BJ (cell line): ENCODE data around the gene FBRSL1. TPM values are rescaled to one million over a fixed set of nuclear protein-coding genes. Genes with fewer than 3 reads are reported as not detected.

Experiments
- CTCF ChIA-PET: fragments of 350-600 bp; formaldehyde crosslinking; extraction: SDS; loops from one replicate; lab custom pipeline; 2021; ENCODE audit warnings: antibody characterized with exemption, inconsistent platforms; lab: Yijun Ruan, JAX
- POLR2A ChIA-PET: fragments of 300-600 bp; sonication (Branson Sonifier 250); formaldehyde crosslinking; extraction: SDS; loops from one replicate; lab custom pipeline; 2021; ENCODE audit warnings: antibody characterized with exemption; lab: Charles Lee
- DNase-seq: peaks from one replicate; pipeline ENCODE4 v3.0.0-alpha.2; 2011; ENCODE audit warnings: low read depth
- H3K27me3 ChIP-seq: 2 replicates; pipeline ENCODE4 v1.6.0; 2011; ENCODE audit warnings: low read length; ENCODE audit not compliant: control insufficient read depth, insufficient read depth
- H3K36me3 ChIP-seq: 2 replicates; pipeline ENCODE4 v1.5.1; 2011; ENCODE audit warnings: low read length; ENCODE audit not compliant: control insufficient read depth, insufficient read depth
- H3K4me3 ChIP-seq: 2 replicates; pipeline ENCODE4 v1.5.1; 2011; ENCODE audit warnings: low read depth, mild to moderate bottlenecking, control low read depth, low read length
- CTCF ChIP-seq: IDR thresholded peaks from 2 replicates; pipeline ENCODE4 v1.5.1; 2011; ENCODE audit warnings: low read depth, mild to moderate bottlenecking, control low read depth, inconsistent platforms, low read length, moderate library complexity; ENCODE audit not compliant: insufficient read depth
- polyA plus RNA-seq: library from polyadenylated mRNA; depleted of rRNA; stranded (reverse); fragments of >200 nt; gene quantifications from 2 replicates; pipeline ENCODE4 v1.2.3, GENCODE V29; 2011

The FBRSL1 gene
- polyA plus RNA-seq, 1 experiment = 1.4 TPM

GRCh38 chr12:132478433-132478803, 11.5 kb upstream of the FBRSL1 start:
- Histone ChIP-seq H3K27me3 (peaks cover 8% of the 10 kb centered on the region), H3K4me3 (no peak overlapping the region), H3K36me3 (no peaks in the 10 kb centered on the region)
- DNase-seq = no peak
- TF ChIP-seq CTCF = no peak
- CTCF ChIA-PET = interaction anchor here (1.1 kb wide), 1 partner anchor 32 kb away, joined by 3 read pairs; no protein-coding TSS in a partner anchor
- POLR2A ChIA-PET = no interaction called here

GRCh38 chr12:132478845-132479244, 11.1 kb upstream of the FBRSL1 start:
- no peak for DNase-seq
- ChIA-PET POLR2A (no interaction called here), CTCF (interaction anchor here (1.1 to 1.9 kb wide), 2 partner anchors 33 to 64 kb away, joined by 3 to 4 read pairs; no protein-coding TSS in a partner anchor)

GRCh38 chr12:132479291-132479690, 10.7 kb upstream of the FBRSL1 start:
- peaks cover 8% of the 10 kb centered on the region for H3K27me3 ChIP-seq
- no peak overlapping the region for H3K4me3 ChIP-seq
- ChIA-PET POLR2A (no interaction called here), CTCF (interaction anchor here (1.1 to 1.9 kb wide), 2 partner anchors 33 to 64 kb away, joined by 3 to 4 read pairs; no protein-coding TSS in a partner anchor)
- H3K36me3 ChIP-seq = no peaks in the 10 kb centered on the region
- TF ChIP-seq CTCF = no peak
- no peak for DNase-seq

More at GRCh38 chr12:132478845-132479244, 11.1 kb upstream of the FBRSL1 start:
- TF ChIP-seq CTCF = 0 out of 2 replicates have a peak, but pooled peaks have one; percentile 14
- no peak overlapping the region for H3K4me3 ChIP-seq
- H3K27me3 ChIP-seq = peaks cover 8% of the 10 kb centered on the region
- no peaks in the 10 kb centered on the region for H3K36me3 ChIP-seq

- CTCF ChIA-PET = interaction anchor here (1.9 kb wide), 1 partner anchor 65 kb away, joined by 4 read pairs; no protein-coding TSS in a partner anchor
- POLR2A ChIA-PET = no interaction called here
- DNase-seq = no peak
- no peak for TF ChIP-seq CTCF
- peaks cover 8% of the 10 kb centered on the region for H3K27me3 ChIP-seq
- H3K36me3 ChIP-seq = no peaks in the 10 kb centered on the region
- no peak overlapping the region for H3K4me3 ChIP-seq
Measured at GRCh38 chr12:132479938-132480622, 9.9 kb upstream of the FBRSL1 start.

- no peaks in the 10 kb centered on the region for H3K36me3 ChIP-seq
- H3K27me3 ChIP-seq = peaks cover 8% of the 10 kb centered on the region
- no peak for DNase-seq
- POLR2A ChIA-PET = no interaction called here
- no peak overlapping the region for H3K4me3 ChIP-seq
- TF ChIP-seq CTCF = no peak
- CTCF ChIA-PET = interaction anchor here (1.9 kb wide), 1 partner anchor 65 kb away, joined by 4 read pairs; no protein-coding TSS in a partner anchor
Measured at GRCh38 chr12:132480623-132481132, 9.3 kb upstream of the FBRSL1 start.
